IPS-15b (cell line): ENCODE measurements around the gene ARID5A.

Experiments
- H3K27me3 ChIP-seq: one replicate; pipeline ENCODE4 v1.6.1; 2013; ENCODE audit warnings: low read length; ENCODE audit not compliant: control insufficient read depth, insufficient read depth
- H3K36me3 ChIP-seq: one replicate; pipeline ENCODE4 v1.6.1; 2013; ENCODE audit warnings: low read length; ENCODE audit not compliant: control insufficient read depth, insufficient read depth
- H3K4me1 ChIP-seq: one replicate; pipeline ENCODE4 v1.6.1; 2013; ENCODE audit warnings: mild to moderate bottlenecking, low read length; ENCODE audit not compliant: control insufficient read depth, insufficient read depth
- H3K4me3 ChIP-seq: one replicate; pipeline ENCODE4 v1.5.1; 2013; ENCODE audit warnings: low read depth, low read length
- H3K9ac ChIP-seq: one replicate; pipeline ENCODE4 v1.6.1; 2013; ENCODE audit warnings: low read depth, mild to moderate bottlenecking, low read length
- H3K9me3 ChIP-seq: one replicate; pipeline ENCODE4 v1.6.1; 2013; ENCODE audit warnings: mild to moderate bottlenecking, low read length; ENCODE audit not compliant: control insufficient read depth, insufficient read depth

ARID5A gene

DNA sequence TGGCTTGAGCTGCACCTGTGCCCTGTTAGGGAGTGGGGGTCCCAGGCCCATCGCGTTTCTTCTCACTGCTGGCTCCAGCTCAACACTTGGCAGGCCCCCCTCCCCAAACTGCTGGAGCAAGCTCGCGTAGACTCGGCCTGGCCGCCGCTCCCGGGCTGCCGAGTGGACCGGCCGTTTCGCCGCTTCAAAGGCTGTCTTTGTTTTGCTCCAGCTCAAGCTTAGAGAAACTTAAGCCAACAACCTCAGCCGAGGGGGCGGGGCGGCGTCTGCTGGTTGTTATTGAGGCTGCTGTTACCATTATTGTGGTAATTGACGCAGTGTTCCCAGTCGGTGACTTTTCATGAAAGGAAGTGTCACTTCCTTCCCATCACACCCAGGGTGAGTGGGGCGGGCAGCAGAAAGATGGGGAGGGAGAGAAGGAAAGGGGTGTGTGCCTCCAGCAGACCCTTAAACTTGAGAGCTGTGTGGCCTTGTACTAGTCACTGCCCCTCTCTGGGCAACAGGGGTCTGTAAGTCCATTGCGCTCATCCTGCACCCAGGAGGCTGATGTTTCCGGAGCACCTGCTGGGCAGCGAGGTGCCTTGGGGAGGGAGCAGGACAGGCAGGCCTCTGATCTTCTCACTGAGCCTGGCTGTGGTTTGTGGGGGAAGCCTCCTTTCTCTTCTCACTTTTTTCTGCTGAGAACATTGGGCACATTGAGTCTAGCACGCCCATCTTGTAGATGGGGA is 2.1 kb downstream of the ARID5A start:
- Histone ChIP-seq H3K36me3 (no peaks in the 10 kb centered on the region), H3K9ac (no peak overlapping the region), H3K27me3 (peaks cover 42% of the 10 kb centered on the region), H3K4me1 (peaks cover 15% of the 10 kb centered on the region), H3K4me3 (peak overlapping the region; percentile 66), H3K9me3 (no peaks in the 10 kb centered on the region)

DNA sequence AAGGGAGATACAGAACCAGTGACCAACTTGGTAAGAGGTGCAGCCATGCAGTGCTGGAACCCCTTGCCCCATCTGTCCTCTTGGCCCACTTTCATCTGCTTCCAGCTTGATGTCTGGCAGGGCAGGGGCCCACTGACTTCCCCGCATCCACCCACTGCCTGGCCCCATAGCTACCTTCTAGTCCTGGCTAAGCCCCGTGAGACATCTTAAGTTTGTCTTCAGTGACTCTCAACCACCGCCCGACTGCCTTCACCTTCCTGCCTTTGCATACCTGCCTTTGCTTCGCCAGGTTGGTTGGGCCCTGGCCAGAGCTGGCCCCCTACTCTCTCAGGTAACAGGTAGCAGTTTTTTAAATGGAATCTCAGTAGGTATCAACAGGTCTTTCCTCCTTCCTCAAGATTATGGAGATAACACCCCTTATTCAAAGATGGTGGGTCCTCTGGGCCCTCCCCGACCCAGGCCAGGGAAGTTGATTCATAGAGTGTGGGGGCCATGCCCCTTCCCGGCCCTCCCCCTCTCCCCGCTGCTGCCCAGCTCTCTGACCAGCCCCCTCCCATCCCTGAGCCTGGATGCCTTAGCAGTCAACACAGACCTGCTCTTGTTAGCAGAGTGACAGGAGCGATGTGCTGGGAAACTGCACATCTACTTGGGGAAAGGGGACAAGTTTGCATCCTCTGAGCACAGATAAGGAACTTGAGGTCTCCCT is 2.8 kb downstream of the ARID5A start:
- Histone ChIP-seq H3K4me1 (peaks cover 15% of the 10 kb centered on the region), H3K4me3 (peak overlapping the region; percentile 66), H3K9ac (no peak overlapping the region), H3K36me3 (no peaks in the 10 kb centered on the region), H3K9me3 (no peaks in the 10 kb centered on the region), H3K27me3 (peaks cover 47% of the 10 kb centered on the region)

- H3K4me1 ChIP-seq = peaks cover 15% of the 10 kb centered on the region
- peaks cover 51% of the 10 kb centered on the region for H3K27me3 ChIP-seq
- no peak overlapping the region for H3K9ac ChIP-seq
- H3K4me3 ChIP-seq = no peak overlapping the region
- H3K36me3 ChIP-seq = no peaks in the 10 kb centered on the region
- no peaks in the 10 kb centered on the region for H3K9me3 ChIP-seq
Measured at GRCh38 chr2:96540136-96540535, 3.6 kb downstream of the ARID5A start.

DNA sequence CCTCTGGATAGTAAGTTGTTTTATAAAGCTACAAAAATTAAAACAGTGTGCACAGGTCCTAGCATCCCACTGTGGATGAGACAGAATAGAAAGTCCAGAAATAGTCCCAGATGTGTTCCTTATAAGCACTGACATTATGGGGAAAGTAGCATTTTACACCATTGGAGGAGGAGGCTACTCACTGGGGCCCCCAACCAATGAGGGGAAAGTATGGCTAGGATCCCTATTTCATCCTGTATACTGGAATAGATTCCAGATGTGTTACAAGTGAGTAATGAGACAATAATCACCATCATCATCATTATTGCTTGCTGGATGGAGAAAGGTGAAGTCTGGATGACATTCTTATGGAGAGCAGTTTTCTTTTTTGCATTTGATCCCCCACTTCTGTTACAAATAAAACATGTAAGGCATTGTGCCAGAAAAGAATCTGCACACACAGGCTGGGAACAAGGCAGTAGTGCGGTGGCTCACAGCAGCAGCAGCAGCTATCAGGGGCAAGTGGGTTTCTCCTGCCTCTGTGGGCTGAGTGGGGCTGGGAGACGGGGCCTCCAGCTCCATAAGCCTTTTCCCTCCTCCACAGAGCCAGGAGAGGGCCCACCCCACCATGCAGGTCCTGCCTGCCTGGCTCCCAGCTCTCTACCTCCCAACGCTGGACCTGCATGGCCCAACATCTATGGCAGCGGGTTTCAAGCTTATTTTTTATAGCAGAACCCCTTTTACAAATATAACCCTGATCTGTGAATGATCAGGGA is 5.0 kb downstream of the ARID5A start:
- Histone ChIP-seq H3K9ac (no peak overlapping the region), H3K4me3 (no peak overlapping the region), H3K4me1 (peaks cover 16% of the 10 kb centered on the region), H3K36me3 (no peaks in the 10 kb centered on the region), H3K9me3 (no peaks in the 10 kb centered on the region), H3K27me3 (peaks cover 51% of the 10 kb centered on the region)

GRCh38 chr2:96542357-96542977 is 5.9 kb downstream of the ARID5A start:
- Histone ChIP-seq H3K4me1 (peaks cover 21% of the 10 kb centered on the region), H3K36me3 (no peaks in the 10 kb centered on the region)

DNA sequence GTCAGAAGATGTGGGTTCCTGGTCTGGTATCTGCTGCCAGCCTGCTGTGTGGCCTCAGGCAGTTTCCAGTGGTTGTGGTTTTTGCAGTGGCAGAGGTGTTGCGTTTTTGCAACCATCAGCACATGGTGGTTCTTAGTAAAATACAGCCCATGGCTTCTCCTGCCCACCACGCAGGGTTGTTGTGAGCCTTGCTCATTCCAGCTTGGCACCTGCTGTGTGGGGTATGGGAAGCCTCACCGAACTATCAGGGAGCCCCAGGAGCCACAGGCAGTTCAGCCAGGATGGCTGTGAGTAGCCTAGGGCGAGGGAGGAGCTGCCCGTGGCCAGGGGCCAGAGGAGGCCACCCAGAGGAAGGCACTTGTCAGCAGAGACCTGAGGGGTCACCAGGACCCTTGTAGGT is 9.8 kb downstream of the ARID5A start:
- no peak overlapping the region for H3K4me3 ChIP-seq
- H3K9ac ChIP-seq = no peak overlapping the region
- peaks cover 22% of the 10 kb centered on the region for H3K27me3 ChIP-seq
- no peaks in the 10 kb centered on the region for H3K9me3 ChIP-seq
- peaks cover 13% of the 10 kb centered on the region for H3K4me1 ChIP-seq
- no peaks in the 10 kb centered on the region for H3K36me3 ChIP-seq

More at GRCh38 chr2:96542357-96542977, 5.9 kb downstream of the ARID5A start:
- Histone ChIP-seq H3K27me3 (peaks cover 48% of the 10 kb centered on the region), H3K4me3 (no peak overlapping the region), H3K9ac (no peak overlapping the region), H3K9me3 (no peaks in the 10 kb centered on the region)

DNA sequence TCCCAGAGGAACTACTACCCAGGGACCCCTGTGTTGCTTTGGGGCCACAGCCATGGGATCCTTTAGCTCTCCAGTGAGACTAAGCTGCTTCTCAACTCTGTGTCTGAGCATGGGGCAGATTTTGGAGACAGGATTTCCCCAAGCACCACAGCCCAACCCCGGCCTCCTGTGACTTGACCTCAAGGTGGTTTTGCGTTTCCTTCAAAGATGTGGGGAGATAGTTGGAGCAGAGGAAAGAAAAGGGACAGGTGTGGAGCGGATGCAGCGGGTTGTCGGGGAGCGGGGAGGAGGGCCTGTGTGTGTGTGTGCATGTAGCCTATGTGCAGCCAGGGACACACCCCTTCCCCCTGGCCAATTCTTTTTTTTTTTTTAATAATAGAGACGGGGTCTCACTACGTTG is 10.2 kb downstream of the ARID5A start:
- H3K4me1 ChIP-seq = peaks cover 13% of the 10 kb centered on the region
- H3K9ac ChIP-seq = no peak overlapping the region
- H3K9me3 ChIP-seq = no peaks in the 10 kb centered on the region
- peaks cover 18% of the 10 kb centered on the region for H3K27me3 ChIP-seq
- no peaks in the 10 kb centered on the region for H3K36me3 ChIP-seq
- H3K4me3 ChIP-seq = no peak overlapping the region

- Histone ChIP-seq H3K27me3 (peaks cover 17% of the 10 kb centered on the region), H3K36me3 (no peaks in the 10 kb centered on the region), H3K4me3 (peak overlapping the region; percentile 45), H3K4me1 (peaks cover 13% of the 10 kb centered on the region), H3K9me3 (no peaks in the 10 kb centered on the region), H3K9ac (no peak overlapping the region)
Measured at GRCh38 chr2:96547203-96547641, 10.7 kb downstream of the ARID5A start.

- Histone ChIP-seq H3K27me3 (peaks cover 15% of the 10 kb centered on the region), H3K4me1 (peaks cover 13% of the 10 kb centered on the region), H3K36me3 (no peaks in the 10 kb centered on the region), H3K9ac (no peak overlapping the region), H3K4me3 (peak overlapping the region; percentile 45), H3K9me3 (no peaks in the 10 kb centered on the region)
Measured at GRCh38 chr2:96547731-96548171, 11.2 kb downstream of the ARID5A start.

DNA sequence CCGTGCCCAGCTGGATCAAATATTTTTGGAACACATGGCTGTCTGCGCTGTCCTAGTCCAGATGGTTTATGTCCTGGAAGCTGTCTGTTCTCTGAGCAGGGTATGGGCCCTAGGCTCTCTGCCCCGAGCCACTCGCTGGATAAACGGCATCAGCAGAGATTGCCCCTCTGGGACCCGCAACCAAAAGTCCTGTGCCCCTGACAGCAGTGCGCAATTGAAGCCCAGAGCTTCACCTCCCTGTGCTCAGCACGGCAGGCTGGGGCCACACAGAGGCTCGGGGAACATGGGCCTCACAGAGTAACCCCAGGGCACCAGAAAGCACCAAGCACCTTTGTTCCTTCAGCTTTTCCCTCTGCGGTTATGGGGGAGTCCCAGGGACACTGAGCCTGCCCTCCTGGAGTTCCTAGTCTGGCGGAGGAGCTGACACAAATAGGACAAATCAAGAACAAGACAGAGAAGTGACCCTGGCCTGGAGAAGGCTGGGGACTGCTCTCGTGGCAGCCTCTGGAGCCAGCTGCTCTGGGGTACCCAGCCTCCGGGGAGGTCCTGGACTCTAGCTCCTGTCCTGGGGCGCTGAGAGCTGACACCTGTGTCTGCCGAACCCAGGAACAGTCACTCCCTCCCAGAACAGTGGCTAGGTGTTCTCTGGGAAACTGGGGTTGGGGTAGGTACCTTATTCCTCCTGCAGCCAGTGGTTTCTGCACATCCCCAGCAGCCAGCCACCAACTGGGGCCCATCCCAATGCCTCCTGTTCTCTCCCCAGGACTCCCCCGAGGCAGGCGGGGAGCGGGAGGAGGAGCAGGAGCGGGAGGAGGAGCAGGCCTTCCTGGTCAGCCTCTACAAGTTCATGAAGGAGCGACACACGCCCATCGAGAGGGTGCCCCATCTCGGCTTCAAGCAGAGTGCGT is 12.3 kb downstream of the ARID5A start:
- H3K36me3 ChIP-seq = no peaks in the 10 kb centered on the region
- peaks cover 13% of the 10 kb centered on the region for H3K4me1 ChIP-seq
- no peak overlapping the region for H3K4me3 ChIP-seq
- no peak overlapping the region for H3K9ac ChIP-seq
- H3K9me3 ChIP-seq = no peaks in the 10 kb centered on the region
- peaks cover 8% of the 10 kb centered on the region for H3K27me3 ChIP-seq

DNA sequence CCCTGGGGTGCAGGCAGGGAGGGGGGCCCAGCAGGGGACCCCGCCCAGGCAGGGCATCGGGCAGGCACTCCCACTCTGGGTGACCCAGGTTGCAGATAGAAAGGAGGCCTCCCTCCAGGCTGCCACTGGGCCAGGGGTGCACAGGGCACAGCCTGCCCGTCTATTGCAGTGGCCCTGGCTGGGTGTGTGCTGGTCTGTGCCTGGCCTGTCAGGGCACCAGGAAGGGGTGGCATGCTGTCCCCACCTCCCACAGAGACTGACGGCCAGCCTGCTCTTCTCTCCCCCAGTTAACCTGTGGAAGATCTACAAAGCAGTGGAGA is 12.9 kb downstream of the ARID5A start:
- H3K4me1 ChIP-seq = peaks cover 13% of the 10 kb centered on the region
- H3K27me3 ChIP-seq = peaks cover 4% of the 10 kb centered on the region
- no peak overlapping the region for H3K9ac ChIP-seq
- H3K9me3 ChIP-seq = no peaks in the 10 kb centered on the region
- no peaks in the 10 kb centered on the region for H3K36me3 ChIP-seq
- no peak overlapping the region for H3K4me3 ChIP-seq
